Measurements from ENCODE around the gene HNF1B. TPM values are rescaled to one million over a fixed set of nuclear protein-coding genes. Genes with fewer than 3 reads are reported as not detected.

Gene HNF1B
- total RNA-seq, 1 donor from 2014 or later = 29.8 TPM

- DNase-seq (ENCODE audit: low read depth) = peak; percentile 58
Measured at GRCh38 chr17:37643118-37643766, 101.6 kb downstream of the HNF1B start, which contains the start of gene DDX52. Gene DDX52 (minus strand): TSS chr17:37643446. CDS start chr17:37643420, 26 bp downstream.

DNA sequence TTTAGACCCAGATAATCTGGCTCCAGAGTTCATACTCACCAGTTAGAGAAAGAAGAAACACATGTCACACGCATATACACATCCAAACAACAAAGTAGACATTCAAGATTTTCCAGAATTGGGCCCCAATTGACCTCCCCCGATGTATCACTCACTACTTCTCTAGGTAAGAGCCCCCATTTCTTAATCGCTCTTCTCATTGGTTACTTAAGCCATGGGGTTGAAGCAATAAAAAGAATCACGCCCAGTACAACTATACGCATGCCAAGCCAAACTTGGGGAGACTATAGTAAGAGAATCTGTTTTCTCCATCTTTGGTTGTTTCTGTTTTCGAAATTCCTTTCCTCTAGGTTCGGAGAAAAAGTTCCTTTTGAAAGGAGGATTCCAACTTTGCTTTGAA lies 102.2 kb downstream of the HNF1B start:
- no peak for DNase-seq (ENCODE audit: low read depth)
- H3K4me3 ChIP-seq (ENCODE audit: low read depth, low read length) = peak overlapping the region; percentile 78
- TF ChIP-seq, protein P1, sequence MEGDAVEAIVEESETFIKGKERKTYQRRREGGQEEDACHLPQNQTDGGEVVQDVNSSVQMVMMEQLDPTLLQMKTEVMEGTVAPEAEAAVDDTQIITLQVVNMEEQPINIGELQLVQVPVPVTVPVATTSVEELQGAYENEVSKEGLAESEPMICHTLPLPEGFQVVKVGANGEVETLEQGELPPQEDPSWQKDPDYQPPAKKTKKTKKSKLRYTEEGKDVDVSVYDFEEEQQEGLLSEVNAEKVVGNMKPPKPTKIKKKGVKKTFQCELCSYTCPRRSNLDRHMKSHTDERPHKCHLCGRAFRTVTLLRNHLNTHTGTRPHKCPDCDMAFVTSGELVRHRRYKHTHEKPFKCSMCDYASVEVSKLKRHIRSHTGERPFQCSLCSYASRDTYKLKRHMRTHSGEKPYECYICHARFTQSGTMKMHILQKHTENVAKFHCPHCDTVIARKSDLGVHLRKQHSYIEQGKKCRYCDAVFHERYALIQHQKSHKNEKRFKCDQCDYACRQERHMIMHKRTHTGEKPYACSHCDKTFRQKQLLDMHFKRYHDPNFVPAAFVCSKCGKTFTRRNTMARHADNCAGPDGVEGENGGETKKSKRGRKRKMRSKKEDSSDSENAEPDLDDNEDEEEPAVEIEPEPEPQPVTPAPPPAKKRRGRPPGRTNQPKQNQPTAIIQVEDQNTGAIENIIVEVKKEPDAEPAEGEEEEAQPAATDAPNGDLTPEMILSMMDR (conservative IDR thresholded peaks at IDR 0.05; ENCODE audit: low read depth, low read length) = no peak

More at GRCh38 chr17:37643118-37643766, 101.6 kb downstream of the HNF1B start, which contains the start of gene DDX52:
- peak within 1 kb of the TSS; percentile 78 for H3K4me3 ChIP-seq (ENCODE audit: low read depth, low read length)
- TF ChIP-seq, protein P1 (conservative IDR thresholded peaks at IDR 0.05; ENCODE audit: low read depth, low read length) = no peak

GRCh38 chr17:37640015-37640414 lies 104.8 kb downstream of the HNF1B start:
- H3K4me3 ChIP-seq (ENCODE audit: low read depth, low read length) = peak overlapping the region; percentile 7
- DNase-seq (ENCODE audit: low read depth) = no peak
- TF ChIP-seq, protein P1 (conservative IDR thresholded peaks at IDR 0.05; ENCODE audit: low read depth, low read length) = no peak

DNA sequence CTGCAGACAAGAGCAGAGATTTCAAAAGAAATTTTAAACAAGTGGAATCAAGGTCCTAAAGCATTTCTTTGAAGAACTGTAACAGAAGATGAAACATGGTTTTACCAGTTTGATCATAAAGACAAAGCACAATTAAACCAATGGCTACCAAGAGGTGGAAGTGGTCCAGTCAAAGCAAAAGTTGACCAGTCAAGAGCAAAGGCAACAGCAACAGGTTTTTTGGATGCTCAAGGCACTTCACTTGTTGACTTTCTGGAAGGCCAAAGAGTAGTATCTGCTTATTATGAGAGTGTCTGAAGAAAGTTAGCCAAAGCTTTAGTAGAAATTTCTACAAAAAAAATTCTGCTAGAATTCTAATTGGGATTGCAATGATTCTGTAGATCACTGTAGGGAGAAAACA lies 106.9 kb downstream of the HNF1B start:
- no peak overlapping the region for H3K4me3 ChIP-seq (ENCODE audit: low read depth, low read length)
- no peak for DNase-seq (ENCODE audit: low read depth)
- TF ChIP-seq, protein P1 (conservative IDR thresholded peaks at IDR 0.05; ENCODE audit: low read depth, low read length) = no peak

Other genes with a start within 250 kb of the HNF1B start
- gene SYNRG, start 135.6 kb downstream of the HNF1B start, total RNA-seq = 10.4 and 11.0 TPM in 2 replicates
- 34.5 and 40.2 TPM in 2 replicates for gene DDX52, start 101.6 kb downstream of the HNF1B start, total RNA-seq
- gene TBC1D3K, start 179.4 kb upstream of the HNF1B start, total RNA-seq = not detected in 2 replicates
- gene TBC1D3L, start 244.0 kb upstream of the HNF1B start, total RNA-seq = 2.8 and 6.3 TPM in 2 replicates